IMR-90 (cell line): ENCODE measurements around the gene MT1A. TPM values are rescaled to one million over a fixed set of nuclear protein-coding genes. Genes with fewer than 3 reads are reported as not detected.

Experiments used
- ATAC-seq: fragments of 200-7000 bp; cut with Tn5 transposase; 2 replicates; pipeline ENCODE4 v1.9.1; 2020; ENCODE audit warnings: low read depth, mild to moderate bottlenecking, moderate library complexity
- BruUV-seq: library from RNA; stranded (reverse); fragments of 400-500 nt; replicated peaks from 2 replicates; lab custom pipeline; 2021; lab: Mats Ljungman, UMichigan
- CTCF ChIA-PET: fragments of 300-600 bp; formaldehyde crosslinking; extraction: SDS; loops from one replicate; lab custom pipeline; 2021; ENCODE audit warnings: antibody characterized with exemption; lab: Yijun Ruan, JAX
- POLR2A ChIA-PET: fragments of 300-600 bp; sonication (Branson Sonifier 250); formaldehyde crosslinking; loops from one replicate; lab custom pipeline; 2022; ENCODE audit warnings: antibody characterized with exemption; ENCODE audit not compliant: unreplicated experiment; lab: Charles Lee
- DNase-seq: peaks from one replicate; pipeline ENCODE4 v3.0.0; 2013
- H2AFZ ChIP-seq: replicated peaks from 2 replicates; pipeline ENCODE3; 2013; ENCODE audit warnings: low read length, mild to moderate bottlenecking; ENCODE audit not compliant: poor library complexity
- H2AK5ac ChIP-seq: 2 replicates; pipeline ENCODE4 v1.6.1; 2013; ENCODE audit warnings: low read depth, low read length, inconsistent platforms
- H2AK9ac ChIP-seq: replicated peaks from 2 replicates; pipeline ENCODE3; 2013; ENCODE audit warnings: mild to moderate bottlenecking, low read depth, low read length, moderate library complexity; ENCODE audit not compliant: poor library complexity
- H2BK120ac ChIP-seq: 2 replicates; pipeline ENCODE4 v1.6.1; 2013; ENCODE audit warnings: low read depth, low read length, inconsistent platforms
- H2BK15ac ChIP-seq: 3 replicates; pipeline ENCODE4 v1.6.1; 2013; ENCODE audit warnings: low read depth, low read length, inconsistent platforms
- H2BK20ac ChIP-seq: 2 replicates; pipeline ENCODE4 v1.6.1; 2013; ENCODE audit warnings: low read depth, mild to moderate bottlenecking, inconsistent platforms, low read length, moderate library complexity
- H2BK5ac ChIP-seq: 2 replicates; pipeline ENCODE4 v1.6.1; 2013; ENCODE audit warnings: mild to moderate bottlenecking, low read depth, low read length, inconsistent platforms; ENCODE audit not compliant: poor library complexity, severe bottlenecking
- H3K14ac ChIP-seq: replicated peaks from 2 replicates; pipeline ENCODE4 v1.6.1; 2013; ENCODE audit warnings: low read depth, low read length, inconsistent platforms
- H3K18ac ChIP-seq: 2 replicates; pipeline ENCODE4 v1.6.1; 2013; ENCODE audit warnings: low read depth, low read length, control low read depth
- H3K23ac ChIP-seq: 2 replicates; pipeline ENCODE4 v1.6.1; 2013; ENCODE audit warnings: low read depth, low read length, inconsistent platforms
- H3K27ac ChIP-seq: 2 replicates; pipeline ENCODE4 v1.5.1; 2013; ENCODE audit warnings: mild to moderate bottlenecking, control low read depth, low read length; ENCODE audit not compliant: insufficient read depth
- H3K27me3 ChIP-seq: 2 replicates; pipeline ENCODE4 v1.6.1; 2013; ENCODE audit warnings: low read length; ENCODE audit not compliant: control insufficient read depth, insufficient read depth
- H3K36me3 ChIP-seq: 2 replicates; pipeline ENCODE4 v1.6.1; 2013; ENCODE audit warnings: low read length, mixed read lengths; ENCODE audit not compliant: control insufficient read depth, insufficient read depth
- H3K4ac ChIP-seq: 2 replicates; pipeline ENCODE4 v1.6.1; 2013; ENCODE audit warnings: low read depth, low read length, inconsistent platforms
- H3K4me1 ChIP-seq: 2 replicates; pipeline ENCODE4 v1.6.1; 2013; ENCODE audit warnings: low read length, mixed read lengths; ENCODE audit not compliant: control insufficient read depth, insufficient read depth
- H3K4me2 ChIP-seq: 2 replicates; pipeline ENCODE4 v1.6.1; 2013; ENCODE audit warnings: low read depth, mild to moderate bottlenecking, control low read depth, low read length, moderate library complexity
- H3K4me3 ChIP-seq: 2 replicates; pipeline ENCODE4 v1.5.1; 2013; ENCODE audit warnings: low read depth, mild to moderate bottlenecking, control low read depth, low read length, moderate library complexity; ENCODE audit not compliant: insufficient read depth
- H3K56ac ChIP-seq: 2 replicates; pipeline ENCODE4 v1.6.1; 2013; ENCODE audit warnings: low read length, inconsistent platforms; ENCODE audit not compliant: insufficient read depth; ENCODE audit errors: extremely low read depth
- H3K79me1 ChIP-seq, 2 experiments: 2 replicates each; pipeline ENCODE4 v1.6.1; 2013; ENCODE audit warnings: low read length in 2 of 2, inconsistent platforms in 1 of 2, low read depth in 1 of 2
- H3K9ac ChIP-seq: 2 replicates; pipeline ENCODE4 v1.6.1; 2013; ENCODE audit warnings: low read depth, low read length, control low read depth
- H3K9me1 ChIP-seq: 2 replicates; pipeline ENCODE4 v1.6.1; 2013; ENCODE audit warnings: low read length, inconsistent platforms; ENCODE audit not compliant: insufficient read depth
- H3K9me3 ChIP-seq: 2 replicates; pipeline ENCODE4 v1.6.1; 2013; ENCODE audit warnings: low read length; ENCODE audit not compliant: control insufficient read depth, insufficient read depth
- H4K20me1 ChIP-seq: 2 replicates; pipeline ENCODE4 v1.6.1; 2013; ENCODE audit warnings: low read length, inconsistent platforms; ENCODE audit not compliant: insufficient read depth
- H4K5ac ChIP-seq: 2 replicates; pipeline ENCODE4 v1.6.1; 2013; ENCODE audit warnings: mild to moderate bottlenecking, low read depth, low read length, control low read depth
- H4K8ac ChIP-seq, 2 experiments: 2 replicates each; pipeline ENCODE4 v1.6.1; 2013; ENCODE audit warnings: low read depth in 2 of 2, low read length in 2 of 2, control low read depth in 1 of 2, inconsistent platforms in 1 of 2
- H4K91ac ChIP-seq: 2 replicates; pipeline ENCODE4 v1.6.1; 2013; ENCODE audit warnings: low read depth, low read length, inconsistent platforms; ENCODE audit not compliant: insufficient read depth
- CEBPB ChIP-seq: IDR thresholded peaks from 2 replicates; pipeline ENCODE4 v1.6.1; 2012; ENCODE audit warnings: low read depth, low read length, improper control_type of control experiment
- FOS ChIP-seq: fragments of 150-350 bp; IDR thresholded peaks from 2 replicates; pipeline ENCODE4 v1.6.1; 2016; ENCODE audit warnings: low read depth, low read length
- MAFK ChIP-seq: IDR thresholded peaks from 2 replicates; pipeline ENCODE4 v1.6.1; 2012; ENCODE audit warnings: low read depth, low read length, improper control_type of control experiment
- MAZ ChIP-seq: IDR thresholded peaks from 2 replicates; pipeline ENCODE4 v1.6.1; 2012; ENCODE audit warnings: low read depth, mild to moderate bottlenecking, low read length, improper control_type of control experiment, moderate library complexity, borderline replicate concordance
- MXI1 ChIP-seq: IDR thresholded peaks from 2 replicates; pipeline ENCODE4 v1.6.1; 2012; ENCODE audit warnings: low read depth, mild to moderate bottlenecking, low read length, moderate library complexity, borderline replicate concordance
- NFE2L2 ChIP-seq: fragments of 150-350 bp; IDR thresholded peaks from 2 replicates; pipeline ENCODE4 v1.6.1; 2016; ENCODE audit warnings: low read depth, mild to moderate bottlenecking, low read length
- POLR2A ChIP-seq: IDR thresholded peaks from 2 replicates; pipeline ENCODE4 v1.6.1; 2012; ENCODE audit warnings: mild to moderate bottlenecking, low read depth, low read length
- RAD21 ChIP-seq: IDR thresholded peaks from 2 replicates; pipeline ENCODE4 v1.6.1; 2012; ENCODE audit warnings: low read length, improper control_type of control experiment
- RCOR1 ChIP-seq: IDR thresholded peaks from 2 replicates; pipeline ENCODE4 v1.6.1; 2012; ENCODE audit warnings: mild to moderate bottlenecking, low read length, improper control_type of control experiment; ENCODE audit not compliant: insufficient replicate concordance
- RFX5 ChIP-seq: IDR thresholded peaks from 2 replicates; pipeline ENCODE4 v1.8.0; 2012; ENCODE audit warnings: low read depth, mild to moderate bottlenecking, low read length, moderate library complexity
- SMC3 ChIP-seq: fragments of 150-350 bp; IDR thresholded peaks from 2 replicates; pipeline ENCODE4 v1.6.1; 2016; ENCODE audit warnings: low read depth, mild to moderate bottlenecking, antibody characterized with exemption, low read length, moderate library complexity
- WGBS, 2 experiments: methylation state at CpG; one replicate each; pipeline versions ENCODE4 v1.1.5 to v1.1.7; 2013; ENCODE audit warnings: missing lambda C conversion rate in 2 of 2; ENCODE audit not compliant: insufficient read length in 1 of 2; ENCODE audit errors: extremely low coverage in 2 of 2; 5-methylcytosine and 5-hydroxymethylcytosine counted together
- dilution Hi-C: fragments of 300-500 bp; cut with HindIII; formaldehyde crosslinking; loops from one replicate; pipeline ENCODE4 v1.14.3; 2018; ENCODE audit warnings: low sequenced_read_pairs; ENCODE audit not compliant: unreplicated experiment
- in situ Hi-C: fragments of 300-500 bp; cut with MboI; formaldehyde crosslinking; loops from 3 replicates; pipeline ENCODE4 v1.14.3; 2019; ENCODE audit warnings: low sequenced_read_pairs, inconsistent platforms, mixed read lengths
- intact Hi-C: fragments of 100-400 bp; cut with micrococcal nuclease; formaldehyde crosslinking; loops from 2 replicates; pipeline ENCODE4 v1.10.0; 2022
- polyA plus RNA-seq, 3 experiments: library from polyadenylated mRNA; depleted of rRNA; stranded (reverse); fragments of >200 nt; gene quantifications; 2 replicates each; pipeline ENCODE4 v1.2.3, GENCODE V29; 2012; ENCODE audit warnings: low replicate concordance in 1 of 3
- total RNA-seq: library from RNA; depleted of rRNA; stranded (reverse); fragments of >200 nt; gene quantifications from 2 replicates; pipeline ENCODE4 v1.2.3, GENCODE V29; 2012
- TF ChIP-seq, protein P1 (sequence below): fragments of 150-350 bp; IDR thresholded peaks from 2 replicates; pipeline ENCODE4 v1.6.1; 2016; ENCODE audit warnings: low read depth, mild to moderate bottlenecking, low read length, moderate library complexity, borderline replicate concordance
- TF ChIP-seq, protein P2 (sequence below): fragments of 150-350 bp; IDR thresholded peaks from 2 replicates; pipeline ENCODE4 v1.6.1; 2017; ENCODE audit warnings: mild to moderate bottlenecking, antibody characterized with exemption, low read length, low read depth

Gene MT1A
- total and polyA plus RNA-seq, 2 of the 4 experiments (the other 2 are of a cell fraction): 1.6 TPM; not detected in 1

DNA sequence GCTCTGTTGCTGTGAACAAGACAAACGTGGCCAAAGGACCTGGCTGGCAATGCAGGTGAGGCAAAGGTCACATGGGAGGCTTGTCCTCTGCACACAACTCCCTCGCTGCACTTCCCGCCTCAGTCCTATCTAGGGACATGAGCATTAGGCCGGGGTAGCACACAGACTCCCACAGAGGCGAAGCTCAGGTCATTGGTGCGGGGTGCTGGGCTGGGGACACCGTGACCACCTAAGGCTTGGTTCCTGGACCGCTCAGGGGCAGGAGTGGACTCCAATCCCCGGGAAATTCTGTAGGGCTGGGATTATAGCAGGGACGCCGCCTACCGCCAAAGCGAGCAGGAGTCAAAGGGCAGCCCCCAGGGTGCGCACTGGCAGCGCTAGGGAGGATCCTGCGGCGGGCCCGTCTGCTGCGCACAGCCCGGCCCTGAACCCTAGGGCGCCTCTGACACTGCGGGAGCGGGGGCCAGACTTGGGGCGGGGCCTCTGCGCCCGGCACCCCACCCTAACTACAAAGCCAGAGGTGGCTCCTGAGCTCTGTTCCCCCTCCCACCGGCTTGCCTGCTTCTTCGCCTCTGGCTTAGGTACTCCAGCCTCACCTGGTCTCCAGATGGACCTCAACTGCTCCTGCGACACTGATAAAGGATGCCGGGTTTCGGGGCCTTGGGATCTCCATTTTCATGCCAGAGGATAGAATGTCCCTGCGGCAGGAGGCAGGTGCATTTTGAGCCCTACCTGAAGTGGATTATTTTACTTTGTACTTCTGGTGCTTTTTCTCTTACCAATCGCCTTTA, 9.4 kb downstream of the MT1A start (continued):
- TF ChIP-seq FOS: no peak

DNA sequence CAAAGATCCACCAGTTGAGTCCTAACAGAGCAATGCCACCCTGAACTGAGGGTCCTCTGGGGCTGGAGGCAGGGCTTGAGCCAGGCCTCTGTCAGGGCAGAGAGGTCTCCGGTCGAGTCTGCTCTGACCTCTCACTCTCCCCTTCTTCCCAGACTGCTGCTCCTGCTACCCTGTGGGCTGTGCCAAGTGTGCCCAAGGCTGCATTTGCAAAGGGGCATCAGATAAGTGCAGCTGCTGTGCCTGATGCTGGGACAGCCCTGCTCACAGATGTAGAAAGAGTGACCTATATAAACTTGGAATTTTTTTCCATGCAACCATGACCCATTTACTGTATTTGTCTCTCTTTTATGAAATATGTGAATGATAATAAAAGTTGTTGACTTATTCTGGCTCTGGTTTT, 10.8 kb downstream of the MT1A start:
- Histone ChIP-seq H3K9ac (no peak overlapping the region), H3K23ac (no peak overlapping the region), H3K4ac (no peak overlapping the region), H3K27ac (no peak overlapping the region), H3K9me3 (0 out of 2 replicates have a peak, but pooled peaks cover 2% of the 10 kb centered on the region), H3K18ac (no peak overlapping the region), H2BK20ac (no peak overlapping the region), H2AK9ac (no peak overlapping the region), H4K91ac (no peak overlapping the region), H3K9me1 (0 out of 2 replicates have a peak, but pooled peaks cover 3% of the 10 kb centered on the region), H3K56ac (no peak overlapping the region), H4K5ac (no peak overlapping the region), H2AK5ac (no peak overlapping the region), H3K36me3 (no peaks in the 10 kb centered on the region), H2BK5ac (no peak overlapping the region), H2AFZ (no peak overlapping the region), H3K79me1 (no peaks in the 10 kb centered on the region), H3K4me1 (no peaks in the 10 kb centered on the region), H2BK15ac (no peak overlapping the region), H4K20me1 (no peaks in the 10 kb centered on the region; the same call in 1 of the 2 replicates), H3K4me2 (no peak overlapping the region), H3K14ac (no peak overlapping the region), H4K8ac (no peak overlapping the region), H3K4me3 (no peak overlapping the region), H3K27me3 (peaks cover 84% of the 10 kb centered on the region), H2BK120ac (no peak overlapping the region)
- CTCF ChIA-PET: no interaction called here
- POLR2A ChIA-PET: no interaction called here
- dilution Hi-C loops (no loop called here), intact Hi-C loops (no loop called here), in situ Hi-C loops (no loop called here)
- BruUV-seq: no TSS peak
- no CpG with 5 or more reads among the region's 2 CpGs for WGBS, 2 experiments
- DNase-seq: no peak
- ATAC-seq: no peak
- TF ChIP-seq CEBPB (no peak), SMC3 (no peak), FOS (no peak), RCOR1 (no peak), MAZ (no peak), RAD21 (no peak), MAFK (no peak), NFE2L2 (no peak), RFX5 (no peak), MXI1 (no peak), POLR2A (no peak)
- TF ChIP-seq, protein P1, sequence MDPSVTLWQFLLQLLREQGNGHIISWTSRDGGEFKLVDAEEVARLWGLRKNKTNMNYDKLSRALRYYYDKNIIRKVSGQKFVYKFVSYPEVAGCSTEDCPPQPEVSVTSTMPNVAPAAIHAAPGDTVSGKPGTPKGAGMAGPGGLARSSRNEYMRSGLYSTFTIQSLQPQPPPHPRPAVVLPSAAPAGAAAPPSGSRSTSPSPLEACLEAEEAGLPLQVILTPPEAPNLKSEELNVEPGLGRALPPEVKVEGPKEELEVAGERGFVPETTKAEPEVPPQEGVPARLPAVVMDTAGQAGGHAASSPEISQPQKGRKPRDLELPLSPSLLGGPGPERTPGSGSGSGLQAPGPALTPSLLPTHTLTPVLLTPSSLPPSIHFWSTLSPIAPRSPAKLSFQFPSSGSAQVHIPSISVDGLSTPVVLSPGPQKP: no peak
- TF ChIP-seq, protein P2, sequence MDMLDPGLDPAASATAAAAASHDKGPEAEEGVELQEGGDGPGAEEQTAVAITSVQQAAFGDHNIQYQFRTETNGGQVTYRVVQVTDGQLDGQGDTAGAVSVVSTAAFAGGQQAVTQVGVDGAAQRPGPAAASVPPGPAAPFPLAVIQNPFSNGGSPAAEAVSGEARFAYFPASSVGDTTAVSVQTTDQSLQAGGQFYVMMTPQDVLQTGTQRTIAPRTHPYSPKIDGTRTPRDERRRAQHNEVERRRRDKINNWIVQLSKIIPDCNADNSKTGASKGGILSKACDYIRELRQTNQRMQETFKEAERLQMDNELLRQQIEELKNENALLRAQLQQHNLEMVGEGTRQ: no peak
